Fibroblast of villous mesenchyme (primary cell): Measurements from ENCODE around the gene POLG. TPM values are rescaled to one million over a fixed set of nuclear protein-coding genes. Genes with fewer than 3 reads are reported as not detected.
"Not testable (repeated sequence)": the region's sequence is repeated elsewhere in the genome, so short reads cannot be mapped to it uniquely, and the experiment has no call there.

Experiments used
- DNase-seq: peaks from one replicate; pipeline ENCODE4 v3.0.0-alpha.2; 2010; ENCODE audit warnings: low read depth
- H3K4me3 ChIP-seq: 2 replicates; pipeline ENCODE4 v1.5.1; 2011; ENCODE audit warnings: low read depth, mild to moderate bottlenecking, low read length
- CTCF ChIP-seq: IDR thresholded peaks from 2 replicates; pipeline ENCODE4 v1.5.1; 2012; ENCODE audit warnings: low read depth, mild to moderate bottlenecking, low read length; ENCODE audit not compliant: insufficient read depth
- small RNA-seq: library from RNA; depleted of rRNA; stranded (forward); fragments of <200 nt; gene quantifications from one replicate; pipeline ENCODE3, GENCODE V24; 2012
- total RNA-seq: library from RNA; depleted of rRNA; stranded (reverse); fragments of >200 nt; gene quantifications from 2 replicates; pipeline ENCODE4 v1.2.3, GENCODE V29; 2012

POLG gene
- total RNA-seq, 1 donor: 79.5 TPM

- no peak for TF ChIP-seq CTCF
- no peak for DNase-seq
- no peak overlapping the region for H3K4me3 ChIP-seq
Observed at GRCh38 chr15:89278307-89278706, 56.3 kb downstream of the POLG start.

- H3K4me3 ChIP-seq, DNase-seq: not testable (repeated sequence)
Observed at GRCh38 chr15:89277281-89277680, 57.3 kb downstream of the POLG start.

Small RNAs within 50 kb of the gene (small RNA-seq; reads per million reads assigned to genes)
- not detected for gene MIR6766

Other genes with a start within 250 kb of the POLG start
- gene ABHD2, start 246.4 kb downstream of the POLG start, total RNA-seq: 41.2 and 43.6 TPM in 2 replicates
- gene RLBP1, start 113.2 kb downstream of the POLG start, total RNA-seq: not detected in 2 replicates
- 19.3 and 41.0 TPM in 2 replicates for gene FANCI, start 90.8 kb downstream of the POLG start, total RNA-seq
- gene RHCG, start 161.8 kb upstream of the POLG start, total RNA-seq: not detected in 2 replicates
- gene TICRR, start 240.6 kb upstream of the POLG start, total RNA-seq: 5.2 TPM in 2 replicates